VCaP (cell line): ENCODE measurements around the gene H2BK1.

ENCODE experiments used
- H3K27ac ChIP-seq: fragments of 450-650 bp; 2 replicates; pipeline ENCODE4 v1.5.1; 2017
- CTCF ChIP-seq: fragments of 450-650 bp; conservative IDR thresholded peaks from 2 replicates; pipeline ENCODE4 v1.5.1; 2017; ENCODE audit warnings: mild to moderate bottlenecking, moderate library complexity

The H2BK1 gene

GRCh38 chr7:151213826-151214225 lies 3.5 kb upstream of the H2BK1 start:
- TF ChIP-seq CTCF, result no peak
- H3K27ac ChIP-seq, result no peak overlapping the region

- no peak for TF ChIP-seq CTCF
- no peak overlapping the region for H3K27ac ChIP-seq
These were observed 2.3 kb upstream of the H2BK1 start for GRCh38 chr7:151212626-151213025.

GRCh38 chr7:151211155-151211772 lies 976 bp upstream of the H2BK1 start:
- no peak for TF ChIP-seq CTCF
- H3K27ac ChIP-seq, result no peak overlapping the region

- no peak for TF ChIP-seq CTCF
- no peak overlapping the region for H3K27ac ChIP-seq
These were observed 700 bp downstream of the H2BK1 start for GRCh38 chr7:151209588-151209987.

- no peak for TF ChIP-seq CTCF
- H3K27ac ChIP-seq, result no peak overlapping the region
These were observed 1.9 kb downstream of the H2BK1 start for GRCh38 chr7:151208253-151208862.

- no peak for TF ChIP-seq CTCF
- no peak overlapping the region for H3K27ac ChIP-seq
These were observed 2.5 kb downstream of the H2BK1 start for GRCh38 chr7:151207804-151208203.

GRCh38 chr7:151207315-151207714 lies 3.0 kb downstream of the H2BK1 start:
- no peak for TF ChIP-seq CTCF
- no peak overlapping the region for H3K27ac ChIP-seq
